ENCODE results near the gene PSME3. TPM values are rescaled to one million over a fixed set of nuclear protein-coding genes. Genes with fewer than 3 reads are reported as not detected.

PSME3 gene
- total RNA-seq, 1 experiment from 2014 or later, result 192 TPM

- no peak for TF ChIP-seq STAT6 (CRISPR knock-in tag; conservative IDR thresholded peaks at IDR 0.05; ENCODE audit: low read depth)
Measured at GRCh38 chr17:42830971-42831370, 2.2 kb upstream of the PSME3 start (continued).

GRCh38 chr17:42832213-42832933, 824 bp upstream of the PSME3 start:
- Mint-ChIP-seq H3K9me3 (no peaks in the 10 kb centered on the region), H3K27me3 (ENCODE audit: low read depth) (peaks cover 21% of the 10 kb centered on the region), H3K4me1 (peaks cover 16% of the 10 kb centered on the region), H3K27ac (peak overlapping the region; percentile 97), H3K36me3 (peaks cover 10% of the 10 kb centered on the region; the same call in 1 of the 2 replicates), H3K4me3 (peak overlapping the region; percentile 93)
- ChIA-PET CTCF (interaction anchor here (1.2 to 3.8 kb wide), 2 partner anchors 8 to 12 kb away, joined by 3 to 19 read pairs; partner anchors contain the start of gene BECN1), POLR2A (interaction anchor here (1.4 kb wide), 1 partner anchor 13 kb away, joined by 3 read pairs; no protein-coding TSS in a partner anchor)
- DNase-seq (ENCODE audit: low spot score), result no peak
- TF ChIP-seq GTF2I (CRISPR knock-in tag; conservative IDR thresholded peaks at IDR 0.05) (no peak), MXD4 (CRISPR knock-in tag; IDR thresholded peaks at IDR 0.05; ENCODE audit: borderline replicate concordance) (no peak), ZNF263 (CRISPR knock-in tag; IDR thresholded peaks at IDR 0.05; ENCODE audit: low read depth) (no peak), GABPB1 (CRISPR knock-in tag; IDR thresholded peaks at IDR 0.05) (peak; percentile 45; the same call in 1 of the 2 replicates)
- peak; percentile 25 for ATAC-seq

GRCh38 chr17:42833767-42834422, 698 bp downstream of the PSME3 start:
- POLR2A ChIA-PET, result interaction anchor here (1.0 to 1.4 kb wide), 3 partner anchors 12 to 164 kb away, joined by 3 read pairs; partner anchors contain the start of genes AOC3 and RPL27
- DNase-seq (ENCODE audit: low spot score), result no peak
- Mint-ChIP-seq H3K27me3 (ENCODE audit: low read depth) (peaks cover 7% of the 10 kb centered on the region), H3K9me3 (no peaks in the 10 kb centered on the region), H3K4me1 (peaks cover 16% of the 10 kb centered on the region), H3K36me3 (peaks cover 23% of the 10 kb centered on the region), H3K27ac (peak overlapping the region; percentile 85), H3K4me3 (peak overlapping the region; percentile 93)
- ATAC-seq, result no peak; the same call in 1 of the 2 replicates
- TF ChIP-seq KAT7 (CRISPR knock-in tag; IDR thresholded peaks at IDR 0.05; ENCODE audit: borderline replicate concordance) (0 out of 2 replicates have a peak, but pooled peaks have one; percentile 14), IRF2 (CRISPR knock-in tag; IDR thresholded peaks at IDR 0.05; ENCODE audit: borderline replicate concordance, low read depth) (no peak), ATF1 (CRISPR knock-in tag; IDR thresholded peaks at IDR 0.05) (no peak), SMAD4 (CRISPR knock-in tag; IDR thresholded peaks at IDR 0.05) (0 out of 2 replicates have a peak, but pooled peaks have one; percentile 0)
- CTCF ChIA-PET, result interaction anchor here (0.9 to 3.8 kb wide), 6 partner anchors 9 to 153 kb away, joined by 3 to 19 read pairs (median 5); partner anchors contain the start of gene BECN1

GRCh38 chr17:42835732-42836131, 2.5 kb downstream of the PSME3 start:
- no peak for TF ChIP-seq ZNF138 (CRISPR knock-in tag; conservative IDR thresholded peaks at IDR 0.05)
- ChIA-PET POLR2A (interaction anchor here (0.6 kb wide), 1 partner anchor 160 kb away, joined by 4 read pairs; no protein-coding TSS in a partner anchor), CTCF (interaction anchor here (0.9 to 3.8 kb wide), 3 partner anchors 7 to 103 kb away, joined by 3 to 19 read pairs (median 3); partner anchors contain the start of gene BECN1)
- Mint-ChIP-seq H3K27ac (no peak overlapping the region), H3K36me3 (peaks cover 36% of the 10 kb centered on the region), H3K4me1 (peaks cover 16% of the 10 kb centered on the region), H3K4me3 (no peak overlapping the region), H3K9me3 (no peaks in the 10 kb centered on the region), H3K27me3 (ENCODE audit: low read depth) (peaks cover under 1% of the 10 kb centered on the region)
- ATAC-seq, result no peak
- DNase-seq (ENCODE audit: low spot score), result no peak

- POLR2A ChIA-PET, result no interaction called here
- DNase-seq (ENCODE audit: low spot score) (no peak), ATAC-seq (no peak)
- Mint-ChIP-seq H3K4me1 (no peaks in the 10 kb centered on the region), H3K27ac (no peak overlapping the region), H3K27me3 (ENCODE audit: low read depth) (no peaks in the 10 kb centered on the region), H3K9me3 (no peaks in the 10 kb centered on the region), H3K4me3 (no peak overlapping the region), H3K36me3 (peaks cover 71% of the 10 kb centered on the region)
- TF ChIP-seq ZNF138 (CRISPR knock-in tag; conservative IDR thresholded peaks at IDR 0.05) (no peak), RELA (CRISPR knock-in tag; IDR thresholded peaks at IDR 0.05; ENCODE audit: borderline replicate concordance) (no peak), NR2C2 (CRISPR knock-in tag; IDR thresholded peaks at IDR 0.05) (no peak), CTCF (IDR thresholded peaks at IDR 0.05) (no peak), KAT7 (CRISPR knock-in tag; IDR thresholded peaks at IDR 0.05; ENCODE audit: borderline replicate concordance) (no peak), JUN (CRISPR knock-in tag; IDR thresholded peaks at IDR 0.05) (no peak), IRF2 (CRISPR knock-in tag; IDR thresholded peaks at IDR 0.05; ENCODE audit: borderline replicate concordance, low read depth) (no peak), MXD4 (CRISPR knock-in tag; IDR thresholded peaks at IDR 0.05; ENCODE audit: borderline replicate concordance) (no peak), GTF2I (CRISPR knock-in tag; conservative IDR thresholded peaks at IDR 0.05) (no peak), GRHL2 (CRISPR knock-in tag; IDR thresholded peaks at IDR 0.05; ENCODE audit: insufficient replicate concordance, severe bottlenecking) (no peak), ZNF232 (CRISPR knock-in tag; IDR thresholded peaks at IDR 0.05) (no peak), FOXP1 (CRISPR knock-in tag; IDR thresholded peaks at IDR 0.05; ENCODE audit: borderline replicate concordance) (no peak)
- CTCF ChIA-PET, result interaction anchor here (1.0 to 4.5 kb wide), 9 partner anchors 18 to 97 kb away, joined by 3 to 52 read pairs (median 6); partner anchors contain the start of genes BECN1 and WNK4
Measured at GRCh38 chr17:42841975-42842685, 8.9 kb downstream of the PSME3 start.

All from WTC11 (cell line).